Ascending aorta (tissue), 2 donors: ENCODE data around the gene SELENOF. TPM values are rescaled to one million over a fixed set of nuclear protein-coding genes. Genes with fewer than 3 reads are reported as not detected.
A peak's percentile ranks its signal among the peaks of the same experiment; 100 is the strongest.

Experiments
- DNase-seq, 2 donors: peaks; one replicate each; pipeline ENCODE4 v3.0.0-alpha.2; 2019; ENCODE audit warnings: low spot score in 2 of 2
- H3K27ac ChIP-seq, 2 donors: fragments of 200-600 bp; sonication (generic); one replicate each; pipeline ENCODE4 v1.5.1; 2016 to 2017; ENCODE audit warnings: mild to moderate bottlenecking in 1 of 2
- H3K27me3 ChIP-seq: fragments of 200-600 bp; sonication (generic); one replicate; pipeline ENCODE4 v1.5.1; 2017
- H3K36me3 ChIP-seq, 2 donors: fragments of 200-600 bp; sonication (generic); one replicate each; pipeline ENCODE4 v1.5.1; 2016
- H3K4me1 ChIP-seq, 2 donors: fragments of 200-600 bp; sonication (generic); one replicate each; pipeline ENCODE4 v1.5.1; 2016 to 2017; ENCODE audit warnings: mild to moderate bottlenecking in 1 of 2
- H3K4me3 ChIP-seq, 2 donors: fragments of 200-600 bp; sonication (generic); one replicate each; pipeline ENCODE4 v1.5.1; 2016 to 2017; ENCODE audit warnings: mild to moderate bottlenecking in 1 of 2
- H3K9me3 ChIP-seq, 2 donors: fragments of 200-600 bp; sonication (generic); one replicate each; pipeline ENCODE4 v1.5.1; 2016
- CTCF ChIP-seq, 3 experiments: fragments of 200-600 bp in 2 of 3; fragments of 450-650 bp in 1 of 3; sonication (generic) in 2 of 3; IDR thresholded peaks; one replicate each; pipeline ENCODE4 v1.5.1; 2016 to 2019; ENCODE audit warnings: antibody characterized with exemption in 3 of 3, mild to moderate bottlenecking in 1 of 3, moderate library complexity in 1 of 3
- intact Hi-C: fragments of 100-400 bp; cut with DNase I; formaldehyde crosslinking; loops from one replicate; pipeline ENCODE4 v1.15.1; 2023
- total RNA-seq: library from RNA; depleted of rRNA; stranded (reverse); fragments of >200 nt; gene quantifications from one replicate; pipeline ENCODE4 v1.1.0, GENCODE V29; 2016

SELENOF gene
- total RNA-seq, 1 donor from 2014 or later: 124 TPM

- no peaks in the 10 kb centered on the region for H3K27me3 ChIP-seq
- H3K4me3 ChIP-seq: no peak overlapping the region
- no peaks in the 10 kb centered on the region for H3K4me1 ChIP-seq
- no peaks in the 10 kb centered on the region for H3K9me3 ChIP-seq
- intact Hi-C loops: loop anchor here (1.0 to 2.0 kb wide), 2 partner anchors 131 to 249 kb away; no protein-coding TSS in a partner anchor
- DNase-seq: peak in 1 of 2 donors; percentile 83
- no peaks in the 10 kb centered on the region for H3K36me3 ChIP-seq
- TF ChIP-seq CTCF (IDR thresholded peaks at IDR 0.05): peak in 2 of 3 experiments; percentile 48 to 70
- no peak overlapping the region for H3K27ac ChIP-seq
Measured at GRCh38 chr1:86833461-86834215, 80.3 kb downstream of the SELENOF start.

- no peaks in the 10 kb centered on the region for H3K27me3 ChIP-seq
- H3K4me1 ChIP-seq: no peaks in the 10 kb centered on the region
- no peak for TF ChIP-seq CTCF (IDR thresholded peaks at IDR 0.05)
- no peaks in the 10 kb centered on the region for H3K36me3 ChIP-seq
- no peak for DNase-seq
- no peaks in the 10 kb centered on the region for H3K9me3 ChIP-seq
- H3K4me3 ChIP-seq: no peak overlapping the region
- intact Hi-C loops: loop anchor here (2.0 kb wide), 1 partner anchor 132 kb away; no protein-coding TSS in a partner anchor
- H3K27ac ChIP-seq: no peak overlapping the region
Measured at GRCh38 chr1:86832433-86832832, 81.5 kb downstream of the SELENOF start.

GRCh38 chr1:86829321-86829720 is 84.6 kb downstream of the SELENOF start:
- H3K36me3 ChIP-seq: no peaks in the 10 kb centered on the region
- no peaks in the 10 kb centered on the region for H3K27me3 ChIP-seq
- DNase-seq: no peak
- no peak for TF ChIP-seq CTCF (IDR thresholded peaks at IDR 0.05)
- no peak overlapping the region for H3K27ac ChIP-seq
- intact Hi-C loops: no loop called here
- H3K4me3 ChIP-seq: no peak overlapping the region
- no peaks in the 10 kb centered on the region for H3K9me3 ChIP-seq
- no peaks in the 10 kb centered on the region for H3K4me1 ChIP-seq

DNA sequence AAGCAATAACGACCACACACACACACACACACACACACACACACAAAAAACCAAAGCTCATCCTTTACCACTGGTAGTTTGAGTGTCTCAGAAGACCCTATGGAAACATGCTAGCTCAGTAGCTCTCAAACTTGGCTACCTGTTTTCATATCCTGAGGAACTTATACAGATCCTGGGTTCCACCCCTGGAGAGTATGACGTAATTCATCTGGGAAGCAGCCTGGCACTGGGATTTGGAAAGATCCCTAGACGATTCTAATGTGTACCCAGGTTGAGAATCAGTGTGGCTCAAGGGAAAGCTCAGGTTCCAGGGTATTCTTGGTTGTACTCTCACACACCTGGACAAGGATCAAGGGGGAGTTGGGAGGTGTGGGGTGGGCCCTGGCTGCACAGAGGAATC is 85.9 kb downstream of the SELENOF start:
- TF ChIP-seq CTCF (IDR thresholded peaks at IDR 0.05): no peak
- DNase-seq: no peak
- Histone ChIP-seq H3K27me3 (no peaks in the 10 kb centered on the region), H3K36me3 (no peaks in the 10 kb centered on the region), H3K4me1 (no peaks in the 10 kb centered on the region), H3K27ac (no peak overlapping the region), H3K4me3 (no peak overlapping the region), H3K9me3 (no peaks in the 10 kb centered on the region)
- intact Hi-C loops: no loop called here

DNA sequence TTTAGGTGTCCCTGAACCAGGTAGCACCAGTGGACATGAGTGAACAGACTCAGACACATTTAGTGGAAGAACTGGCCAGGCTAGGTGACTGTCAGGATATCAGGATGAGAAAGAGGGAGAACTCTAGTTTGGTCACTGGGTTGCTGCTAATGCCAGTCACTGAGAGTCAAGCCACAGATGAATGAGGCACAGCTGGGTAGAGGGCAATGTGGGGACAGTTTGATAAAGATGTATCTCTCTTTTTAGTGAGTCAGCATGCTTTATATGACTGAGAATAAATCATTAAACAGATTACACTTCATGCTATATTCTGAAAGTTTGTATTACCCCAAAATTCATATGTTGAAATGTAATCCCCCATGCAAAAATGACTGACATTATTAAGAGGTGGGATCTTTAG is 87.1 kb downstream of the SELENOF start:
- no peak for DNase-seq
- Histone ChIP-seq H3K27ac (no peak overlapping the region), H3K36me3 (no peaks in the 10 kb centered on the region), H3K4me1 (no peaks in the 10 kb centered on the region), H3K4me3 (no peak overlapping the region), H3K9me3 (no peaks in the 10 kb centered on the region), H3K27me3 (no peaks in the 10 kb centered on the region)
- TF ChIP-seq CTCF (IDR thresholded peaks at IDR 0.05): no peak
- intact Hi-C loops: no loop called here
